Esophagus muscularis mucosa (tissue), 4 donors: ENCODE measurements around the gene BCKDHB. TPM values are rescaled to one million over a fixed set of nuclear protein-coding genes. Genes with fewer than 3 reads are reported as not detected.

Experiments used
- DNase-seq: peaks from one replicate; pipeline ENCODE4 v3.0.0-alpha.2; 2017; ENCODE audit errors: extremely low spot score
- H3K27ac ChIP-seq, 4 donors: fragments of 200-600 bp; sonication (generic); replicated peaks in 1 of 4; 1 replicate in 3 of 4; 2 replicates in 1 of 4; pipeline ENCODE4 v1.5.1; 2016 to 2019; ENCODE audit warnings: mild to moderate bottlenecking in 1 of 4
- H3K27me3 ChIP-seq, 4 donors: fragments of 200-600 bp; sonication (generic); one replicate each; pipeline versions ENCODE4 v1.5.1 to v1.6.0; 2016 to 2019
- H3K36me3 ChIP-seq, 4 donors: fragments of 200-600 bp; sonication (generic); one replicate each; pipeline ENCODE4 v1.5.1; 2016 to 2019
- H3K4me1 ChIP-seq, 4 donors: fragments of 200-600 bp; sonication (generic); one replicate each; pipeline ENCODE4 v1.5.1; 2016 to 2019
- H3K4me3 ChIP-seq, 4 donors: fragments of 200-600 bp; sonication (generic); 1 replicate in 2 of 4; 2 replicates in 2 of 4; pipeline ENCODE4 v1.5.1; 2016 to 2019; ENCODE audit warnings: mild to moderate bottlenecking in 4 of 4, moderate library complexity in 1 of 4
- H3K9me3 ChIP-seq, 4 donors: fragments of 200-600 bp; sonication (generic); 1 replicate in 3 of 4; 2 replicates in 1 of 4; pipeline ENCODE4 v1.5.1; 2016 to 2019
- EP300 ChIP-seq: sonication (generic); formaldehyde crosslinking; IDR thresholded peaks from one replicate; pipeline ENCODE4 v1.6.1; 2017; ENCODE audit warnings: antibody characterized with exemption
- POLR2A ChIP-seq: fragments of 450-650 bp; IDR thresholded peaks from one replicate; pipeline ENCODE4 v1.6.1; 2017; ENCODE audit warnings: antibody characterized with exemption, moderate library complexity, mild to moderate bottlenecking, low read depth
- POLR2AphosphoS5 ChIP-seq, 2 donors: sonication (generic); formaldehyde crosslinking; IDR thresholded peaks; one replicate each; pipeline ENCODE4 v1.6.1; 2017; ENCODE audit warnings: antibody characterized with exemption in 2 of 2
- WGBS: methylation state at CpG from one replicate; pipeline ENCODE4 v1.1.5; 2018; 5-methylcytosine and 5-hydroxymethylcytosine counted together
- intact Hi-C: fragments of 100-400 bp; cut with DNase I; formaldehyde crosslinking; loops from one replicate; pipeline ENCODE4 v1.15.1; 2023
- total RNA-seq, 4 donors: library from RNA; depleted of rRNA; stranded (reverse); fragments of >200 nt; gene quantifications; one replicate each; pipeline versions ENCODE4 v1.1.0 to v1.2.1, GENCODE V29; 2016
- TF ChIP-seq, protein P1 (sequence below), 3 experiments: fragments of 200-600 bp in 2 of 3; fragments of 450-650 bp in 1 of 3; sonication (generic) in 2 of 3; IDR thresholded peaks; one replicate each; pipeline ENCODE4 v1.5.1; 2017 to 2019; ENCODE audit warnings: antibody characterized with exemption in 3 of 3, mild to moderate bottlenecking in 2 of 3, moderate library complexity in 1 of 3

The BCKDHB gene
- total RNA-seq, 4 donors from 2014 or later, result 12.2 to 26.2 (median 20.6) TPM

DNA sequence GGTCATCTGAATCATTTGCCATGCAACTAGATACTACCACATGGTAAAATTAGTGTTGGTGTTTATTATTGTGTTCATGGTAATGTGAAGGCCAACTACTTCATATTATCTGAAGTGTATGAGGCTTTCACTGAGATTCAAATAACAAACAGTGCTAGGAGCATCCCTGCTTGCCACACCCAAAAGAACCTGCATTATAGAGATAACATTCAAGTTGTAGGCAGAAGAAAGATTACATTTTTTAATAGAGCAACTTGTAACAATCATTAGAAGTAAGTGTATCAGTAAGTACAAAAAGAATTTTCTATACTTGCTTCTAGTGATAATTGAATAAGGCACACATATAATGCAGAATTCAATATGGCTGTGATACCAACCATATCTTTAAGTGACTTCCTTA lies 49.8 kb downstream of the BCKDHB start:
- DNase-seq, result no peak
- H3K4me1 ChIP-seq, result peaks cover 0 to 4% (median 0%) of the 10 kb centered on the region in 4 donors
- TF ChIP-seq, protein P1, sequence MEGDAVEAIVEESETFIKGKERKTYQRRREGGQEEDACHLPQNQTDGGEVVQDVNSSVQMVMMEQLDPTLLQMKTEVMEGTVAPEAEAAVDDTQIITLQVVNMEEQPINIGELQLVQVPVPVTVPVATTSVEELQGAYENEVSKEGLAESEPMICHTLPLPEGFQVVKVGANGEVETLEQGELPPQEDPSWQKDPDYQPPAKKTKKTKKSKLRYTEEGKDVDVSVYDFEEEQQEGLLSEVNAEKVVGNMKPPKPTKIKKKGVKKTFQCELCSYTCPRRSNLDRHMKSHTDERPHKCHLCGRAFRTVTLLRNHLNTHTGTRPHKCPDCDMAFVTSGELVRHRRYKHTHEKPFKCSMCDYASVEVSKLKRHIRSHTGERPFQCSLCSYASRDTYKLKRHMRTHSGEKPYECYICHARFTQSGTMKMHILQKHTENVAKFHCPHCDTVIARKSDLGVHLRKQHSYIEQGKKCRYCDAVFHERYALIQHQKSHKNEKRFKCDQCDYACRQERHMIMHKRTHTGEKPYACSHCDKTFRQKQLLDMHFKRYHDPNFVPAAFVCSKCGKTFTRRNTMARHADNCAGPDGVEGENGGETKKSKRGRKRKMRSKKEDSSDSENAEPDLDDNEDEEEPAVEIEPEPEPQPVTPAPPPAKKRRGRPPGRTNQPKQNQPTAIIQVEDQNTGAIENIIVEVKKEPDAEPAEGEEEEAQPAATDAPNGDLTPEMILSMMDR (IDR thresholded peaks at IDR 0.05), result no peak
- TF ChIP-seq EP300, result no peak
- TF ChIP-seq POLR2A, result no peak
- no peak for TF ChIP-seq POLR2AphosphoS5 (IDR thresholded peaks at IDR 0.05)
- no peak overlapping the region for H3K27ac ChIP-seq
- H3K9me3 ChIP-seq, result no peaks in the 10 kb centered on the region
- intact Hi-C loops, result no loop called here
- H3K36me3 ChIP-seq, result no peaks in the 10 kb centered on the region
- no peaks in the 10 kb centered on the region for H3K27me3 ChIP-seq
- no peak overlapping the region for H3K4me3 ChIP-seq

DNA sequence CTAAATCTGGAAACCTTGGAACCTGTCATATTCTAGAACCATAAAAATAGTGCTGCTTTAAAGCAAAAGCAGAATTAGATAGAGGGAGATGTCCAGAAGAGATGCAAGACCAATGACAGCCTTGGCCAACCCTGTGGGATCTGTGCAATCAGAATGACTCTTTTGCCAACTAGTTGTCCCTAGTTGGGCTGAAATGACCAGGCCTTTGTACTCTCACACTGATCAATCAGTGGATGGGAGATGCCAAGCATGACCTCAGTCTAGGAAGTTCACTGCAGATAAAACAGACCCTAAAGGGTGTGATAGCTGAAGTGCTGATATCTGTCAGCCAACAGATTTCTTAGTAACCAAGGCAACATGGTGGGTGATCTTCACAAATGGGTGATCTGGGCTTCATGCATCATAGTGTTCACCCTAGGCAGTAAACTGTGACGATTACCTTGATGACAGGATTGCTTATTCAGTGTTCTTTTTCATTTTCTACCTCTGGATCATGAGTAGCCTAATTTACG lies 52.1 kb downstream of the BCKDHB start:
- WGBS, result 89% methylated on average over 2 of the region's 2 CpGs
- intact Hi-C loops, result no loop called here
- TF ChIP-seq, protein P1 (IDR thresholded peaks at IDR 0.05), result no peak
- TF ChIP-seq POLR2AphosphoS5 (IDR thresholded peaks at IDR 0.05) (no peak), POLR2A (no peak), EP300 (no peak)
- H3K27me3 ChIP-seq, result no peaks in the 10 kb centered on the region
- H3K36me3 ChIP-seq, result no peaks in the 10 kb centered on the region
- H3K4me3 ChIP-seq, result no peak overlapping the region
- H3K4me1 ChIP-seq, result peaks cover 0 to 5% (median 0%) of the 10 kb centered on the region in 4 donors
- no peak for DNase-seq
- no peak overlapping the region for H3K27ac ChIP-seq
- no peaks in the 10 kb centered on the region for H3K9me3 ChIP-seq

DNA sequence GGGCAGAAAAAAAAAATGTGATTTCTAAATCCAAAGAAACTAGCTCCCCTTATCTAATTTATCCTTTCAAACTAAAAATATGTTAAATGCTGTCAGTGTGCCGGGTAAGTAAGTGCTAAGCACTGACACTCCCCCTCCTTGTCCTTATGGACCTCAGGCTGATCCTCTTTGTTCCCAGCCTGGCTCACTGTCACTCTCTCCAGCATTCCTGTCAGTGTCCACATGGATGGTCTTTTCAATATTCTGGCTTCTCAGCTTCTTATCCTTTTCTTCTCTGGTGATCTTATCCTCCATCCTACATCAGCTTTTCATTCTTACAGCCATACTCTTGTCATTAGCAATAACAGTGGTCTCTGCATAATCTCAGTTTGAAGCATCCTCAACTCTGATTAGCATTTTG lies 55.0 kb downstream of the BCKDHB start:
- WGBS, result 88% methylated on average over 1 of the region's 1 CpG

DNA sequence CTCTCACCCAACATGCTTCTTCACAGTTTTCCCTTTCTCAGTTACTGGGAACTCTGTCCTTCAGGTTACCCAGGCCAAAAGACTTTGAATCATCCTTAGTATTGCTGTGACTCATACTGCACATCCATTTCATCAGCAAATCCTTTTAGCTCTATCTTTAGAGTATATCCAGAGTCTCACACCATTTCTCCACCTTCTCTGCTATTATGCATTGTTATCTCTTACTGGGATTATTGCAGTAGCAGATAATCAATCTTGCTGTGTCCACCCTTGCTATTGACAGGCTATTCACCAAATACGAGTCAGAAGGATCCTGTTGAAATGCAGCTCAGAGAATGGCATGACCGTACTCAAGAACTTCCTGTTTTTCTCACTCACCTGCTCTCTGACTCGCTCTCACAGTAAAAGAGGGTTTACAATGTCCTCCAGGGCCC lies 57.3 kb downstream of the BCKDHB start:
- Histone ChIP-seq H3K27ac (no peak overlapping the region), H3K4me1 (peaks cover 0 to 9% (median 2%) of the 10 kb centered on the region in 4 donors), H3K36me3 (peaks cover 0 to 5% (median 0%) of the 10 kb centered on the region in 4 donors), H3K4me3 (no peak overlapping the region), H3K9me3 (no peaks in the 10 kb centered on the region), H3K27me3 (no peaks in the 10 kb centered on the region)
- intact Hi-C loops, result no loop called here
- no peak for TF ChIP-seq POLR2A
- no peak for TF ChIP-seq EP300
- TF ChIP-seq POLR2AphosphoS5 (IDR thresholded peaks at IDR 0.05), result no peak
- TF ChIP-seq, protein P1 (IDR thresholded peaks at IDR 0.05), result no peak
- DNase-seq, result no peak
- 57% methylated on average over 3 of the region's 3 CpGs for WGBS

More for the DNA sequence above, 55.0 kb downstream of the BCKDHB start:
- Histone ChIP-seq H3K9me3 (no peaks in the 10 kb centered on the region), H3K36me3 (no peaks in the 10 kb centered on the region), H3K4me3 (no peak overlapping the region), H3K4me1 (peaks cover 0 to 9% (median 2%) of the 10 kb centered on the region in 4 donors), H3K27me3 (no peaks in the 10 kb centered on the region), H3K27ac (no peak overlapping the region)
- no peak for DNase-seq
- intact Hi-C loops, result no loop called here
- no peak for TF ChIP-seq POLR2AphosphoS5 (IDR thresholded peaks at IDR 0.05)
- TF ChIP-seq, protein P1 (IDR thresholded peaks at IDR 0.05), result no peak
- no peak for TF ChIP-seq EP300
- TF ChIP-seq POLR2A, result no peak

DNA sequence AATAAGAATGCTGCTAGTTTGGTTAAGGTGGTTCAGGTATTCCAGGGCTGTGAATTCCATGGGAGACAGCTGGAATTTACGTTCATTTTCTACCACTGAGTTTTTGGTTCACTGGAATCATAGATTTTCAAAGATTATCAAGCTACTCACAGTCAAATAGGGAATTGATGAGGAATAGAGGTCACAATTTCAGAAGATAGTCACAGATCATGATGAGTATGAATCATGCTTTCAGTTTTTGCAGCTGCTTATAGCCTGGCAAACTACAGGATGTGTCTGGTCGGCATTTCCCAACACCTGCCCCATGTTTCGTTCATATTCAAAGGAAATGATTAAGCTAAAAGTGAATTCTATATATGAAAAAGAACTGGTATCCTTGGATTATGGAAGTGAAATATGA lies 58.7 kb downstream of the BCKDHB start:
- H3K4me3 ChIP-seq, result no peak overlapping the region
- H3K27me3 ChIP-seq, result no peaks in the 10 kb centered on the region
- H3K27ac ChIP-seq, result no peak overlapping the region
- H3K36me3 ChIP-seq, result peaks cover 0 to 5% (median 0%) of the 10 kb centered on the region in 4 donors
- H3K4me1 ChIP-seq, result peaks cover 0 to 9% (median 2%) of the 10 kb centered on the region in 4 donors
- WGBS, result 73% methylated on average over 3 of the region's 3 CpGs
- intact Hi-C loops, result no loop called here
- no peak for DNase-seq
- no peaks in the 10 kb centered on the region for H3K9me3 ChIP-seq
- no peak for TF ChIP-seq POLR2AphosphoS5 (IDR thresholded peaks at IDR 0.05)
- TF ChIP-seq, protein P1 (IDR thresholded peaks at IDR 0.05), result no peak
- no peak for TF ChIP-seq POLR2A
- TF ChIP-seq EP300, result no peak
